ENCODE measurements around the gene CSGALNACT2.

- TF ChIP-seq, protein P1, sequence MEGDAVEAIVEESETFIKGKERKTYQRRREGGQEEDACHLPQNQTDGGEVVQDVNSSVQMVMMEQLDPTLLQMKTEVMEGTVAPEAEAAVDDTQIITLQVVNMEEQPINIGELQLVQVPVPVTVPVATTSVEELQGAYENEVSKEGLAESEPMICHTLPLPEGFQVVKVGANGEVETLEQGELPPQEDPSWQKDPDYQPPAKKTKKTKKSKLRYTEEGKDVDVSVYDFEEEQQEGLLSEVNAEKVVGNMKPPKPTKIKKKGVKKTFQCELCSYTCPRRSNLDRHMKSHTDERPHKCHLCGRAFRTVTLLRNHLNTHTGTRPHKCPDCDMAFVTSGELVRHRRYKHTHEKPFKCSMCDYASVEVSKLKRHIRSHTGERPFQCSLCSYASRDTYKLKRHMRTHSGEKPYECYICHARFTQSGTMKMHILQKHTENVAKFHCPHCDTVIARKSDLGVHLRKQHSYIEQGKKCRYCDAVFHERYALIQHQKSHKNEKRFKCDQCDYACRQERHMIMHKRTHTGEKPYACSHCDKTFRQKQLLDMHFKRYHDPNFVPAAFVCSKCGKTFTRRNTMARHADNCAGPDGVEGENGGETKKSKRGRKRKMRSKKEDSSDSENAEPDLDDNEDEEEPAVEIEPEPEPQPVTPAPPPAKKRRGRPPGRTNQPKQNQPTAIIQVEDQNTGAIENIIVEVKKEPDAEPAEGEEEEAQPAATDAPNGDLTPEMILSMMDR (conservative IDR thresholded peaks at IDR 0.05; ENCODE audit: low read length) = peak; percentile 93
- TF ChIP-seq EZH2phosphoT487 (IDR thresholded peaks at IDR 0.05; ENCODE audit: borderline replicate concordance, low read depth, low read length) = no peak
Measured at GRCh38 chr10:43105102-43105955, 32.9 kb upstream of the CSGALNACT2 start.
